Nephron progenitor cell (in vitro differentiated cells): Measurements from ENCODE around the gene C11orf97.

Experiments used
- DNase-seq: peaks from one replicate; pipeline ENCODE4 v3.0.0; 2021
- H3K27ac Mint-ChIP-seq: 2 replicates; pipeline ENCODE4 v1.8.0; 2021; ENCODE audit warnings: mild to moderate bottlenecking, moderate library complexity, mixed read lengths
- H3K27me3 Mint-ChIP-seq: 2 replicates; pipeline ENCODE4 v1.8.0; 2021; ENCODE audit warnings: mild to moderate bottlenecking, low read depth, mixed read lengths; ENCODE audit not compliant: poor library complexity
- H3K36me3 Mint-ChIP-seq: 2 replicates; pipeline ENCODE4 v1.8.0; 2021; ENCODE audit warnings: low read depth, mixed read lengths
- H3K4me1 Mint-ChIP-seq: 2 replicates; pipeline ENCODE4 v1.8.0; 2021; ENCODE audit warnings: mixed read lengths
- H3K4me3 Mint-ChIP-seq: 2 replicates; pipeline ENCODE4 v1.8.0; 2021; ENCODE audit warnings: mild to moderate bottlenecking, moderate library complexity, mixed read lengths
- H3K9me3 Mint-ChIP-seq: 2 replicates; pipeline ENCODE4 v1.8.0; 2021; ENCODE audit warnings: mild to moderate bottlenecking, moderate library complexity, mixed read lengths
- CTCF ChIP-seq: fragments of 200-600 bp; sonication (generic); IDR thresholded peaks from 2 replicates; pipeline ENCODE4 v1.5.0; 2021; ENCODE audit warnings: antibody characterized with exemption

The C11orf97 gene

GRCh38 chr11:94486068-94486467 is 26.2 kb upstream of the C11orf97 start:
- DNase-seq = no peak
- Mint-ChIP-seq H3K27ac (no peak overlapping the region), H3K9me3 (no peaks in the 10 kb centered on the region), H3K4me3 (no peak overlapping the region), H3K36me3 (peaks cover 83% of the 10 kb centered on the region), H3K27me3 (no peaks in the 10 kb centered on the region), H3K4me1 (no peaks in the 10 kb centered on the region)
- TF ChIP-seq CTCF = no peak

GRCh38 chr11:94493281-94494125 is 18.8 kb upstream of the C11orf97 start, which contains the start of the genes ANKRD49 and MRE11:
ANKRD49 (plus strand) TSS chr11:94493984; CDS start chr11:94496694, 2,710 bp downstream.
MRE11 (minus strand) TSS chr11:94493844; CDS start chr11:94492801, 1,043 bp downstream.
- TF ChIP-seq CTCF = no peak
- H3K4me1 Mint-ChIP-seq = peaks cover 25% of the 10 kb centered on the region
- H3K27ac Mint-ChIP-seq = peak within 1 kb of the TSS; percentile 100
- DNase-seq = peak; percentile 95
- no peaks in the 10 kb centered on the region for H3K9me3 Mint-ChIP-seq
- H3K4me3 Mint-ChIP-seq = peak within 1 kb of the TSS; percentile 97
- peaks cover 5% of the 10 kb centered on the region for H3K27me3 Mint-ChIP-seq
- H3K36me3 Mint-ChIP-seq = peaks cover 32% of the 10 kb centered on the region

- Mint-ChIP-seq H3K36me3 (peaks cover 26% of the 10 kb centered on the region), H3K4me3 (peak overlapping the region; percentile 97), H3K4me1 (peaks cover 25% of the 10 kb centered on the region), H3K27ac (peak overlapping the region; percentile 100), H3K27me3 (peaks cover 5% of the 10 kb centered on the region), H3K9me3 (no peaks in the 10 kb centered on the region)
- no peak for DNase-seq
- no peak for TF ChIP-seq CTCF
Measured at GRCh38 chr11:94494126-94494680, 18.1 kb upstream of the C11orf97 start.

- no peak for DNase-seq
- TF ChIP-seq CTCF = no peak
- H3K27ac Mint-ChIP-seq = no peak overlapping the region
- no peaks in the 10 kb centered on the region for H3K27me3 Mint-ChIP-seq
- no peaks in the 10 kb centered on the region for H3K9me3 Mint-ChIP-seq
- H3K36me3 Mint-ChIP-seq = peaks cover 16% of the 10 kb centered on the region
- H3K4me1 Mint-ChIP-seq = peaks cover 2% of the 10 kb centered on the region
- H3K4me3 Mint-ChIP-seq = no peak overlapping the region
Measured at GRCh38 chr11:94500181-94500580, 12.1 kb upstream of the C11orf97 start.

- no peak for DNase-seq
- TF ChIP-seq CTCF = no peak
- H3K9me3 Mint-ChIP-seq = no peaks in the 10 kb centered on the region
- H3K4me1 Mint-ChIP-seq = no peaks in the 10 kb centered on the region
- no peak overlapping the region for H3K27ac Mint-ChIP-seq
- H3K4me3 Mint-ChIP-seq = no peak overlapping the region
- H3K27me3 Mint-ChIP-seq = no peaks in the 10 kb centered on the region
- H3K36me3 Mint-ChIP-seq = peaks cover 15% of the 10 kb centered on the region
Measured at GRCh38 chr11:94501522-94501921, 10.7 kb upstream of the C11orf97 start.
